ENCODE measurements around the gene ABCB11. TPM values are rescaled to one million over a fixed set of nuclear protein-coding genes. Genes with fewer than 3 reads are reported as not detected.

ABCB11 gene
- total and polyA plus RNA-seq, 8 donors: 0.18 to 0.58 TPM; not detected in 6

DNA sequence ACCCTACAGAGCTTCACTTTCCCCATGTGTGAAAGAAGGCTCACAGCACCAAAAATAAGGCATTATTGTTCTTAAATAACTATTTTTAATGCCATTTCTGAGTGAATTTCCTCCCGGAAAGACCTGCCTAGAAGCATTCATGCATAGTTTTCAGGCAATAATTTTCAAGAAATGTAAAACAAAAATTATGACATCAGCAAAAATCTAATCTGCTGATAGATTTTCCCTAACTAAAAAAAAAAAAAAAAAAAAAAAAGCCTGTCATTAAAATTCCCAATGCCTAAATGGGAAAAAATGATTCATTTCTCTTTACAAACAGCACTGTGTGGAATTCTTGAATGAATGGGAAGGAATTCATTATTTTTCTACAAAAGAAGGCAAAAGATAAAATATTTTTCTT, 35.4 kb downstream of the ABCB11 start:
- intact Hi-C loops (cut with DNase I; ENCODE audit: low total_unique reads): no loop called here
- H3K27me3 ChIP-seq: no peaks in the 10 kb centered on the region
- no peak overlapping the region for H3K4me3 ChIP-seq
- H3K27ac ChIP-seq: no peak overlapping the region
- TF ChIP-seq CTCF (IDR thresholded peaks at IDR 0.05) (no peak), POLR2A (IDR thresholded peaks at IDR 0.05) (no peak), POLR2AphosphoS5 (IDR thresholded peaks at IDR 0.05) (no peak)
- DNase-seq: no peak
- H3K4me1 ChIP-seq: peaks cover 0 to 4% (median 0%) of the 10 kb centered on the region in 4 donors
- H3K9me3 ChIP-seq: no peaks in the 10 kb centered on the region
- 80 to 97% (median 92%) methylated on average over 1 of the region's 1 CpG for WGBS, 5 donors
- H3K36me3 ChIP-seq: no peaks in the 10 kb centered on the region

DNA sequence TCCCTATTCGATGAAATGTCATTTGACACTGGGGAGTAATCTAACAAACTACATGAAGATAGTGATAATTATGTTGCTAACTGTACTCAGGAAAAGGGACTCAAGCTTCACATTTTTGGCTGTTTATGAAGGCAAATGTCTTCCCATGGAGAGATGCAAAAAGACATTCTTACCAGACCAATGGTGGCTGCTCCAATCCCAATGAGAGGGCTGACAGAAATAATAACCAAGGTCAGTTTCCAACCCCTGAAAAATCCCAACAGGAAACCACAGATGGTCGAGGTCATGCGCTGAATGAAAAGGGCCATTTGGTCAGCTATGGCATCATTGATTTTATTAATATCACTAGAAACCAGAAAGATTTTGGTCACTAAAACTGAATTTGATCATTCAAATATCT, 37.6 kb downstream of the ABCB11 start:
- TF ChIP-seq POLR2AphosphoS5 (IDR thresholded peaks at IDR 0.05) (no peak), CTCF (IDR thresholded peaks at IDR 0.05) (no peak), EP300 (IDR thresholded peaks at IDR 0.05) (no peak), POLR2A (IDR thresholded peaks at IDR 0.05) (no peak)
- H3K27ac ChIP-seq: no peak overlapping the region
- intact Hi-C loops (cut with DNase I; ENCODE audit: low total_unique reads): no loop called here
- 78 to 93% (median 82%) methylated on average over 3 of the region's 3 CpGs for WGBS, 5 donors
- no peak for DNase-seq
- no peaks in the 10 kb centered on the region for H3K27me3 ChIP-seq
- no peaks in the 10 kb centered on the region for H3K9me3 ChIP-seq
- no peak overlapping the region for H3K4me3 ChIP-seq
- H3K36me3 ChIP-seq: no peaks in the 10 kb centered on the region
- peaks cover 0 to 4% (median 0%) of the 10 kb centered on the region in 4 donors for H3K4me1 ChIP-seq

DNA sequence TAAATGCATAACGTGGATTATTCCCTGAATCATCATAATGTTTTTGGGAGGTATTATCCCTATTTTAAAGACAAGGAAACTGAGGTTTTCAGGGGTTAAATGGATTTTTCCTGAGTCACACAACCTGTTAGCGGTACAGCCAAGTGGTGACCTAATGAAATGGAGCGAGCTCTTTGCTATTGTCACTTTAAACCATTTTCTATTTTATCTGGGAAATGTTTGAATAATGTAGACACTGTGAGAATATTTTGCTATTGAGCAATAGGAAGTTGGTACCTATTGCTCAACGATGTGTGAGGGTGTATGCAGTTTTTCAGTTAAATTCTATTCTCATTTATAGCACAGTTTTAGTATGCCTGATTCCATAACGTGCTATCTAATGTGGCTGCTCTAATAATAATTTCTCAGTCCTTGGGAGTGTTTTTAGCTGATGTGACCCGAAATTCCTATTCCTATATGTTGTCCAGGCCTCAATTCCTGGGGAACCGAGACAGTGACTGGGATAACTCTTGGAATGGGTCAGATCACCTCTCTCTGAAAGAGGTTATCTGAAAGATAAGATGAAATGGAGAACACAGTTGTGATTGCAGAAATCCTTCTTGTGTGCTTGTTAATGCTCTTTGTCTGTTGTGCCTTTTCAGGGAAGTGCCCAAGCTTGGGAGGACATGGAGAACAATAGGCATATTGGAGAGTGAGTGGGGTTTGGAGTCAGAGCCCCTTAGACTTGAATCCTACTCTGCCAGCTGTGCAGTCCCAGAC, 38.4 kb downstream of the ABCB11 start:
- Histone ChIP-seq H3K4me1 (peaks cover 0 to 4% (median 0%) of the 10 kb centered on the region in 4 donors), H3K4me3 (no peak overlapping the region), H3K9me3 (no peaks in the 10 kb centered on the region), H3K27ac (no peak overlapping the region), H3K27me3 (no peaks in the 10 kb centered on the region), H3K36me3 (no peaks in the 10 kb centered on the region)
- DNase-seq: no peak
- 62 to 69% (median 66%) methylated on average over 7 of the region's 7 CpGs for WGBS, 5 donors
- TF ChIP-seq EP300 (IDR thresholded peaks at IDR 0.05) (no peak), CTCF (IDR thresholded peaks at IDR 0.05) (no peak), POLR2A (IDR thresholded peaks at IDR 0.05) (no peak), POLR2AphosphoS5 (IDR thresholded peaks at IDR 0.05) (no peak)
- intact Hi-C loops (cut with DNase I; ENCODE audit: low total_unique reads): no loop called here

- H3K27me3 ChIP-seq: no peaks in the 10 kb centered on the region
- no peaks in the 10 kb centered on the region for H3K9me3 ChIP-seq
- WGBS, 5 donors: 62 to 74% (median 68%) methylated on average over 3 of the region's 3 CpGs
- no peaks in the 10 kb centered on the region for H3K36me3 ChIP-seq
- TF ChIP-seq EP300 (IDR thresholded peaks at IDR 0.05): no peak
- no peak for TF ChIP-seq CTCF (IDR thresholded peaks at IDR 0.05)
- no peak for TF ChIP-seq POLR2AphosphoS5 (IDR thresholded peaks at IDR 0.05)
- no peak for TF ChIP-seq POLR2A (IDR thresholded peaks at IDR 0.05)
- peaks cover 0 to 4% (median 0%) of the 10 kb centered on the region in 4 donors for H3K4me1 ChIP-seq
- no peak for DNase-seq
- no peak overlapping the region for H3K27ac ChIP-seq
- intact Hi-C loops (cut with DNase I; ENCODE audit: low total_unique reads): no loop called here
- H3K4me3 ChIP-seq: no peak overlapping the region
These were observed 39.1 kb downstream of the ABCB11 start for GRCh38 chr2:168992026-168992425.

Measured in stomach (tissue), 9 donors.